ENCODE data around the gene MKNK1.

GRCh38 chr1:46605232-46605631 lies 1.2 kb upstream of the MKNK1 start:
- TF ChIP-seq CTCF (conservative IDR thresholded peaks at IDR 0.05) (no peak), EZH2 (IDR thresholded peaks at IDR 0.05; ENCODE audit: low read depth) (no peak)
